A549 (cell line): ENCODE data around the gene DOCK10. TPM values are rescaled to one million over a fixed set of nuclear protein-coding genes. Genes with fewer than 3 reads are reported as not detected.

Source experiments
- ATAC-seq, 2 experiments: fragments of 200-7000 bp in 1 of 2; fragments of >200 bp in 1 of 2; cut with Nextera tagmentation in 1 of 2; cut with Tn5 transposase in 1 of 2; 3 replicates each; pipeline versions ENCODE4 v1.8.0 to v1.9.1; 2018 to 2020; ENCODE audit warnings: mild to moderate bottlenecking in 1 of 2, moderate library complexity in 1 of 2
- CTCF ChIA-PET: fragments of 300-600 bp; sonication (Branson Sonifier 250); formaldehyde crosslinking; extraction: SDS; loops from one replicate; lab custom pipeline; 2021; ENCODE audit warnings: antibody characterized with exemption, inconsistent platforms; lab: Yijun Ruan, JAX
- POLR2A ChIA-PET: fragments of 350-600 bp; formaldehyde crosslinking; extraction: SDS; loops from one replicate; lab custom pipeline; 2021; ENCODE audit warnings: antibody characterized with exemption, inconsistent platforms; lab: Yijun Ruan, JAX
- DNase-seq, 2 experiments: peaks; one replicate each; pipeline versions ENCODE4 v3.0.0 to v3.0.0-alpha.2; 2011 to 2016; ENCODE audit warnings: low read depth in 1 of 2, low spot score in 1 of 2
- FAIRE-seq: peaks from 2 replicates; lab custom pipeline; 2011; peaks lifted over from hg19 to GRCh38; lab: Jason Lieb, UNC
- H3K27ac ChIP-seq, 2 experiments: fragments of >200 bp; sonication (Bioruptor Twin); formaldehyde crosslinking; 3 replicates each; pipeline ENCODE4 v1.5.1; 2016 to 2017
- H3K4me1 ChIP-seq: fragments of >200 bp; sonication (Bioruptor Twin); formaldehyde crosslinking; 3 replicates; pipeline ENCODE4 v1.6.1; 2016
- H3K4me2 ChIP-seq: fragments of >200 bp; sonication (Bioruptor Twin); formaldehyde crosslinking; 3 replicates; pipeline ENCODE4 v1.6.1; 2016
- H3K4me3 ChIP-seq: fragments of >200 bp; sonication (Bioruptor Twin); formaldehyde crosslinking; 3 replicates; pipeline ENCODE4 v1.5.1; 2016
- H3K9me3 ChIP-seq: fragments of >200 bp; sonication (Bioruptor Twin); formaldehyde crosslinking; 3 replicates; pipeline ENCODE4 v1.6.1; 2016
- ATOH8 ChIP-seq: fragments of 250-450 bp; sonication (Bioruptor Pico); IDR thresholded peaks from 2 replicates; pipeline ENCODE4 v1.5.0; 2020; ENCODE audit warnings: low read depth, mild to moderate bottlenecking, moderate library complexity
- CBX8 ChIP-seq: fragments of 200-600 bp; sonication (generic); IDR thresholded peaks from 2 replicates; pipeline ENCODE4 v1.6.1; 2016
- CEBPB ChIP-seq, 2 experiments: fragments of >200 bp in 1 of 2; sonication (Bioruptor Twin) in 1 of 2; formaldehyde crosslinking in 1 of 2; IDR thresholded peaks; 2 replicates each; pipeline ENCODE4 v1.6.1; 2012 to 2016
- FOXS1 ChIP-seq: fragments of 250-450 bp; sonication (Bioruptor Pico); IDR thresholded peaks from 2 replicates; pipeline ENCODE4 v1.5.0; 2020; ENCODE audit warnings: mild to moderate bottlenecking, moderate library complexity
- HDAC2 ChIP-seq: fragments of 200-600 bp; sonication (generic); IDR thresholded peaks from 2 replicates; pipeline ENCODE4 v1.6.1; 2016
- HEYL ChIP-seq: fragments of 250-450 bp; sonication (Bioruptor Pico); IDR thresholded peaks from 2 replicates; pipeline ENCODE4 v1.8.0; 2021; ENCODE audit warnings: mild to moderate bottlenecking, moderate library complexity
- HOXA7 ChIP-seq: fragments of 250-450 bp; sonication (Bioruptor Pico); IDR thresholded peaks from 2 replicates; pipeline ENCODE4 v1.5.0; 2020; ENCODE audit warnings: mild to moderate bottlenecking, moderate library complexity
- JUNB ChIP-seq: fragments of >200 bp; sonication (Bioruptor Twin); formaldehyde crosslinking; IDR thresholded peaks from 2 replicates; pipeline ENCODE4 v1.6.1; 2016
- MAX ChIP-seq: IDR thresholded peaks from 2 replicates; pipeline ENCODE4 v1.6.1; 2012
- NPAS2 ChIP-seq: fragments of 250-450 bp; sonication (Bioruptor Pico); IDR thresholded peaks from 2 replicates; pipeline ENCODE4 v1.8.0; 2022; ENCODE audit warnings: mild to moderate bottlenecking, moderate library complexity, borderline replicate concordance
- RARB ChIP-seq: fragments of 250-450 bp; sonication (Bioruptor Pico); IDR thresholded peaks from 2 replicates; pipeline ENCODE4 v1.8.0; 2021; ENCODE audit warnings: mild to moderate bottlenecking, moderate library complexity
- RCOR1 ChIP-seq: fragments of 150-350 bp; IDR thresholded peaks from 2 replicates; pipeline ENCODE4 v1.6.1; 2014; ENCODE audit warnings: antibody characterized with exemption, low read length, low read depth
- REST ChIP-seq: fragments of 200-600 bp; sonication (generic); IDR thresholded peaks from 2 replicates; pipeline ENCODE4 v1.6.1; 2016; ENCODE audit warnings: antibody characterized with exemption, mild to moderate bottlenecking, moderate library complexity
- RFX5 ChIP-seq: fragments of 450-650 bp; IDR thresholded peaks from 2 replicates; pipeline ENCODE4 v1.7.1; 2014; ENCODE audit warnings: antibody characterized with exemption, mild to moderate bottlenecking, moderate library complexity
- RNF2 ChIP-seq: fragments of 200-600 bp; sonication (generic); IDR thresholded peaks from 2 replicates; pipeline ENCODE4 v1.6.1; 2016; ENCODE audit warnings: low read depth, mild to moderate bottlenecking, antibody characterized with exemption, moderate library complexity, borderline replicate concordance
- SMC3 ChIP-seq: fragments of >200 bp; sonication (Bioruptor Twin); formaldehyde crosslinking; IDR thresholded peaks from 3 replicates; pipeline ENCODE4 v1.6.1; 2018; ENCODE audit warnings: inconsistent platforms
- TP53 ChIP-seq: fragments of 250-450 bp; sonication (Bioruptor Pico); IDR thresholded peaks from 2 replicates; pipeline ENCODE4 v1.5.0; 2021; ENCODE audit warnings: mild to moderate bottlenecking, moderate library complexity
- ZFP36 ChIP-seq: fragments of 450-650 bp; IDR thresholded peaks from 2 replicates; pipeline ENCODE4 v1.6.1; 2014; ENCODE audit warnings: borderline replicate concordance; ENCODE audit not compliant: partially characterized antibody
- WGBS: methylation state at CpG from one replicate; pipeline ENCODE4 v1.1.6; 2017; ENCODE audit errors: missing lambda C conversion rate; 5-methylcytosine and 5-hydroxymethylcytosine counted together
- polyA plus RNA-seq, 4 experiments: library from polyadenylated mRNA; depleted of rRNA in 3 of 4; stranded (reverse); fragments of >200 nt; fragmentation: RNase III in 1 of 4; extraction: RNeasy Plus Mini Kit Qiagen cat#74134 plus additional on column Dnase treatment in 1 of 4; gene quantifications; 2 replicates in 3 of 4; 3 replicates in 1 of 4; pipeline ENCODE4 v1.2.3, GENCODE V29; 2011 to 2017
- TF ChIP-seq, protein P1 (sequence below): fragments of 150-350 bp; IDR thresholded peaks from 2 replicates; pipeline ENCODE4 v1.6.1; 2014; ENCODE audit warnings: low read depth, mild to moderate bottlenecking, low read length
- TF ChIP-seq, protein P2 (sequence below): fragments of 250-450 bp; sonication (Bioruptor Pico); IDR thresholded peaks from 2 replicates; pipeline ENCODE4 v1.5.0; 2021; ENCODE audit warnings: mild to moderate bottlenecking, moderate library complexity, borderline replicate concordance

The DOCK10 gene
- polyA plus RNA-seq, 2 of the 4 experiments (the other 2 are of a cell fraction), result 43.0 to 45.3 TPM

- ATAC-seq (no peak), DNase-seq (peak in 1 of 2 experiments; percentile 20), FAIRE-seq (no peak)
- peak overlapping the region; percentile 96 to 98 for H3K27ac ChIP-seq
- TF ChIP-seq HDAC2 (no peak), HOXA7 (CRISPR knock-in tag) (no peak), TP53 (CRISPR knock-in tag) (no peak), RARB (no peak), SMC3 (no peak), FOXS1 (no peak), CEBPB (IDR thresholded peaks at IDR 0.05) (no peak), CBX8 (no peak), JUNB (no peak), RFX5 (no peak), ZFP36 (no peak), HEYL (CRISPR knock-in tag) (no peak), ATOH8 (CRISPR knock-in tag) (no peak), NPAS2 (CRISPR knock-in tag) (no peak), REST (no peak), RCOR1 (no peak), MAX (no peak), RNF2 (no peak)
- TF ChIP-seq, protein P1, sequence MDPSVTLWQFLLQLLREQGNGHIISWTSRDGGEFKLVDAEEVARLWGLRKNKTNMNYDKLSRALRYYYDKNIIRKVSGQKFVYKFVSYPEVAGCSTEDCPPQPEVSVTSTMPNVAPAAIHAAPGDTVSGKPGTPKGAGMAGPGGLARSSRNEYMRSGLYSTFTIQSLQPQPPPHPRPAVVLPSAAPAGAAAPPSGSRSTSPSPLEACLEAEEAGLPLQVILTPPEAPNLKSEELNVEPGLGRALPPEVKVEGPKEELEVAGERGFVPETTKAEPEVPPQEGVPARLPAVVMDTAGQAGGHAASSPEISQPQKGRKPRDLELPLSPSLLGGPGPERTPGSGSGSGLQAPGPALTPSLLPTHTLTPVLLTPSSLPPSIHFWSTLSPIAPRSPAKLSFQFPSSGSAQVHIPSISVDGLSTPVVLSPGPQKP, result no peak
- TF ChIP-seq, protein P2, sequence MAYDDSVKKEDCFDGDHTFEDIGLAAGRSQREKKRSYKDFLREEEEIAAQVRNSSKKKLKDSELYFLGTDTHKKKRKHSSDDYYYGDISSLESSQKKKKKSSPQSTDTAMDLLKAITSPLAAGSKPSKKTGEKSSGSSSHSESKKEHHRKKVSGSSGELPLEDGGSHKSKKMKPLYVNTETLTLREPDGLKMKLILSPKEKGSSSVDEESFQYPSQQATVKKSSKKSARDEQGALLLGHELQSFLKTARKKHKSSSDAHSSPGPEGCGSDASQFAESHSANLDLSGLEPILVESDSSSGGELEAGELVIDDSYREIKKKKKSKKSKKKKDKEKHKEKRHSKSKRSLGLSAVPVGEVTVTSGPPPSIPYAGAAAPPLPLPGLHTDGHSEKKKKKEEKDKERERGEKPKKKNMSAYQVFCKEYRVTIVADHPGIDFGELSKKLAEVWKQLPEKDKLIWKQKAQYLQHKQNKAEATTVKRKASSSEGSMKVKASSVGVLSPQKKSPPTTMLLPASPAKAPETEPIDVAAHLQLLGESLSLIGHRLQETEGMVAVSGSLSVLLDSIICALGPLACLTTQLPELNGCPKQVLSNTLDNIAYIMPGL (CRISPR knock-in tag), result no peak
- peak overlapping the region; percentile 93 for H3K4me2 ChIP-seq
- H3K4me3 ChIP-seq, result peak overlapping the region; percentile 93
- ChIA-PET CTCF (interaction anchor here (0.9 to 1.3 kb wide), 3 partner anchors 34 to 102 kb away, joined by 3 to 5 read pairs (median 3); no protein-coding TSS in a partner anchor), POLR2A (interaction anchor here (0.6 to 1.7 kb wide), 3 partner anchors 10 to 492 kb away, joined by 5 to 6 read pairs (median 6); no protein-coding TSS in a partner anchor)
- H3K9me3 ChIP-seq, result no peaks in the 10 kb centered on the region
- H3K4me1 ChIP-seq, result peaks cover 36% of the 10 kb centered on the region
- WGBS, result 39% methylated on average over 7 of the region's 13 CpGs
Measured at GRCh38 chr2:225042800-225043167, 516 bp upstream of the DOCK10 start.
